DND-41 (cell line): ENCODE results near the gene UBP1.
"Not testable (repeated sequence)": the region's sequence is repeated elsewhere in the genome, so short reads cannot be mapped to it uniquely, and the experiment has no call there.

Source experiments
- ATAC-seq: fragments of 200-7000 bp; cut with Tn5 transposase; 3 replicates; pipeline ENCODE4 v1.9.1; 2021; ENCODE audit warnings: low read depth; ENCODE audit not compliant: insufficient read depth
- DNase-seq: peaks from one replicate; pipeline ENCODE4 v3.0.0-alpha.2; 2020
- H2AFZ ChIP-seq: 2 replicates; pipeline ENCODE4 v1.6.0; 2012; ENCODE audit warnings: low read depth, low read length
- H3K27ac ChIP-seq: 2 replicates; pipeline ENCODE4 v1.5.1; 2012; ENCODE audit warnings: low read length, inconsistent platforms
- H3K27me3 ChIP-seq: fragments of 200-600 bp; sonication (generic); 2 replicates; pipeline ENCODE4 v1.6.0; 2012; ENCODE audit warnings: low read length, mild to moderate bottlenecking, inconsistent platforms; ENCODE audit not compliant: insufficient read depth, poor library complexity
- H3K36me3 ChIP-seq: 2 replicates; pipeline ENCODE4 v1.5.1; 2012; ENCODE audit warnings: low read length, inconsistent platforms; ENCODE audit not compliant: insufficient read depth
- H3K4me1 ChIP-seq: 2 replicates; pipeline ENCODE4 v1.5.1; 2012; ENCODE audit warnings: mild to moderate bottlenecking, low read length; ENCODE audit not compliant: insufficient read depth
- H3K4me2 ChIP-seq: 2 replicates; pipeline ENCODE4 v1.6.0; 2012; ENCODE audit warnings: mild to moderate bottlenecking, moderate library complexity, low read length, inconsistent platforms; ENCODE audit not compliant: insufficient read depth
- H3K4me3 ChIP-seq, 2 experiments: fragments of 200-600 bp in 1 of 2; shearing (Covaris generic) in 1 of 2; 2 replicates each; pipeline ENCODE4 v1.5.1; 2012 to 2016; ENCODE audit warnings: inconsistent platforms in 2 of 2, low read length in 2 of 2, mild to moderate bottlenecking in 2 of 2, low read depth in 1 of 2, moderate library complexity in 1 of 2
- H3K79me2 ChIP-seq: 2 replicates; pipeline ENCODE4 v1.6.0; 2012; ENCODE audit warnings: low read length, inconsistent platforms; ENCODE audit not compliant: insufficient read depth
- H3K9ac ChIP-seq: 2 replicates; pipeline ENCODE4 v1.6.0; 2012; ENCODE audit warnings: low read depth, mild to moderate bottlenecking, inconsistent platforms, low read length, moderate library complexity
- H3K9me3 ChIP-seq: 2 replicates; pipeline ENCODE4 v1.5.1; 2012; ENCODE audit warnings: low read length, moderate library complexity, mild to moderate bottlenecking, inconsistent platforms; ENCODE audit not compliant: insufficient read depth, severe bottlenecking
- H4K20me1 ChIP-seq: 2 replicates; pipeline ENCODE4 v1.6.0; 2012; ENCODE audit warnings: low read length; ENCODE audit not compliant: insufficient read depth
- EZH2 ChIP-seq: IDR thresholded peaks from 3 replicates; pipeline ENCODE4 v1.6.1; 2012; ENCODE audit warnings: borderline replicate concordance, low read depth, mild to moderate bottlenecking, moderate library complexity, low read length, inconsistent platforms; ENCODE audit not compliant: severe bottlenecking
- TF ChIP-seq, protein P1 (sequence below): IDR thresholded peaks from 2 replicates; pipeline ENCODE4 v1.5.1; 2012; ENCODE audit warnings: borderline replicate concordance, low read length, moderate library complexity, mild to moderate bottlenecking; ENCODE audit not compliant: poor library complexity, severe bottlenecking; ENCODE audit errors: extremely low read depth

The UBP1 gene

DNA sequence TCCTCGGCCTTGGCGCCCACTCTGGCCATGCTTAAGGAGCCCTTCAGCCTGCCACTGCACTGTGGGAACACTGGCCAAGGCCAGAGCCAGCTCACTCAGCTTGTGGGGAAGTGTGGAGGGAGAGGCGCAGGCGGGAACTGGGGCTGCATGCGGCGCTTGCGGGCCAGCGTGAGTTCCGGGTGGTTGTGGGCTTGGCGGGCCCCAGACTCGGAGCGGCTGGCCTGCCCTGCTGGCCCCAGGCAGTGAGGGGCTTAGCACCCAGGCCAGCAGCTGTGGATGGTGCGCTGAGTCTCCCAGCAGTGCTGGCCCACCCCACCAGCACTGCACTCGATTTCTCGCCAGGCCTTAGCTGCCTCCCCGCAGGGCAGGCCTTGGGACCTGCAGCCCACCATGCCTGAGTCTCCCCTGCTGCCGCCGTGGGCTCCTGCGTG, 13.1 kb upstream of the UBP1 start:
- no peaks in the 10 kb centered on the region for H3K79me2 ChIP-seq
- ATAC-seq: no peak
- H3K27me3 ChIP-seq: no peaks in the 10 kb centered on the region
- H3K4me3 ChIP-seq: no peak overlapping the region
- TF ChIP-seq, protein P1, sequence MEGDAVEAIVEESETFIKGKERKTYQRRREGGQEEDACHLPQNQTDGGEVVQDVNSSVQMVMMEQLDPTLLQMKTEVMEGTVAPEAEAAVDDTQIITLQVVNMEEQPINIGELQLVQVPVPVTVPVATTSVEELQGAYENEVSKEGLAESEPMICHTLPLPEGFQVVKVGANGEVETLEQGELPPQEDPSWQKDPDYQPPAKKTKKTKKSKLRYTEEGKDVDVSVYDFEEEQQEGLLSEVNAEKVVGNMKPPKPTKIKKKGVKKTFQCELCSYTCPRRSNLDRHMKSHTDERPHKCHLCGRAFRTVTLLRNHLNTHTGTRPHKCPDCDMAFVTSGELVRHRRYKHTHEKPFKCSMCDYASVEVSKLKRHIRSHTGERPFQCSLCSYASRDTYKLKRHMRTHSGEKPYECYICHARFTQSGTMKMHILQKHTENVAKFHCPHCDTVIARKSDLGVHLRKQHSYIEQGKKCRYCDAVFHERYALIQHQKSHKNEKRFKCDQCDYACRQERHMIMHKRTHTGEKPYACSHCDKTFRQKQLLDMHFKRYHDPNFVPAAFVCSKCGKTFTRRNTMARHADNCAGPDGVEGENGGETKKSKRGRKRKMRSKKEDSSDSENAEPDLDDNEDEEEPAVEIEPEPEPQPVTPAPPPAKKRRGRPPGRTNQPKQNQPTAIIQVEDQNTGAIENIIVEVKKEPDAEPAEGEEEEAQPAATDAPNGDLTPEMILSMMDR: no peak
- TF ChIP-seq EZH2: no peak
- H3K27ac ChIP-seq: no peak overlapping the region
- no peak for DNase-seq
- H3K9ac ChIP-seq: no peak overlapping the region
- no peak overlapping the region for H3K4me2 ChIP-seq
- peaks cover 8% of the 10 kb centered on the region for H3K4me1 ChIP-seq
- no peak overlapping the region for H2AFZ ChIP-seq
- H3K36me3 ChIP-seq: no peaks in the 10 kb centered on the region
- no peaks in the 10 kb centered on the region for H4K20me1 ChIP-seq
- peaks cover under 1% of the 10 kb centered on the region for H3K9me3 ChIP-seq

DNA sequence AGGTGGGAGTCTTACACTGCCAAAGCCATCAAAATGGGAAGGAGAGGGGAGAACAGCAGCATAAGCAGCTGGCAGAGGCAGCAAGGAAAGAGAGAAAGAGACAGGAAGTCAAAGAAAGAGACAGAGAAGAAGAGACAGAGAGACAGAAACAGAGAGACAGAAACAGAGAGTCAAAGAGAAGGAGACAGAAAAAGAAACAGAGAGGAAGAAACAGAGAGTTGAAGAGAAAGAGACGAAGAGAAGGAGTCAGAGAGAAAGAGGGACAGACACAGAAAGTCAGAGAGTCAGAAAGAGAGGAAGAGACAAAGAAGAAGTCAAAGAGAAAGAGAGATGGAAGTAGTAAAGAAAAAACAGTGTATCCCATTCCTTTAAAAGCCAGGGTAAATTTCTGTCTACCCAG, 11.8 kb upstream of the UBP1 start:
- not testable (repeated sequence) for H2AFZ ChIP-seq, H3K27me3 ChIP-seq, H3K9ac ChIP-seq, H3K4me2 ChIP-seq, H3K4me1 ChIP-seq, H3K4me3 ChIP-seq, H4K20me1 ChIP-seq, H3K9me3 ChIP-seq, H3K36me3 ChIP-seq, DNase-seq, H3K79me2 ChIP-seq, H3K27ac ChIP-seq, ATAC-seq

DNA sequence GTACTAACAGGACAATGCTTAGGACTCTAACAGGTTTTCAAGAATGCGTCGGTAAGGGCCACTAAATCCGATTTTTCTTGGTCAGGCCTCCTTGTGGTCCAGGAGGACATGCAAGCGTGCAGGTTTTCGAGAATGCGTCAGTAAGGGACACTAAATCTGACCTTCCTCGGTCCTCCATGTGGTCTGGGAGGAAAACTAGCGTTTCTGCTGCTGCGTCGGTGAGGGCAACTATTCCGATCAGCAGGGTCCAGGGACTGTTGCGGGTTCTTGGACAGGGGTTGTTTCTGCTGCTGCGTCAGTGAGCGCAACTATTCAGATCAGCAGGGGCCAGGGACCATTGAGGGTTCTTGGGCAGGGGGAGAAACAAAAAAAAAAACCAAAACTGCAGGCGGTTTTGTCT, 7.8 kb upstream of the UBP1 start:
- no peaks in the 10 kb centered on the region for H4K20me1 ChIP-seq
- no peak overlapping the region for H3K9ac ChIP-seq
- H3K9me3 ChIP-seq: no peaks in the 10 kb centered on the region
- H3K27me3 ChIP-seq: no peaks in the 10 kb centered on the region
- no peak for TF ChIP-seq EZH2
- TF ChIP-seq, protein P1: no peak
- H2AFZ ChIP-seq: no peak overlapping the region
- ATAC-seq: no peak
- no peaks in the 10 kb centered on the region for H3K79me2 ChIP-seq
- H3K4me2 ChIP-seq: no peak overlapping the region
- no peak overlapping the region for H3K4me3 ChIP-seq
- no peaks in the 10 kb centered on the region for H3K36me3 ChIP-seq
- H3K27ac ChIP-seq: no peak overlapping the region
- H3K4me1 ChIP-seq: no peaks in the 10 kb centered on the region
- no peak for DNase-seq

DNA sequence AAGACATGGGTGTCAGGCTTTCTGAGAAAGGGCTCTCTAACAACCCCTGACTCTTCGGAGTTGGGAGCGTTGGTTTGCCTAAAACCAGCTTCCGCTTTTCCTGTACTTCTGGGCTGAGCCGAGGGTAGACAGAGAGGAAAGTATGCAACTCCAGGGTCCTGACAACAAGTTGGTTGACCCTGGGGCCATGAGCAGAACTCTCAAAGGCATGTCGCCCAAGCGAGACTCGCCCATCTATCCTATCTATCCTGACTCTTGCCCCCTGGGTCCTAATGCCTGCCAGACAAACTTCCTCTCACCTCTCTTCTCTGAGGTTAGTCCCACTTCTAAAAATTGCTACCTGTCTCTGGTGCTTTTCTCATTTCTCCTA, 7.0 kb upstream of the UBP1 start:
- not testable (repeated sequence) for H3K4me2 ChIP-seq, H3K9ac ChIP-seq

More for the DNA sequence above, 7.0 kb upstream of the UBP1 start:
- not testable (repeated sequence) for H3K79me2 ChIP-seq, H4K20me1 ChIP-seq, H3K4me1 ChIP-seq, H3K9me3 ChIP-seq, H3K36me3 ChIP-seq, ATAC-seq, H3K4me3 ChIP-seq, H3K27me3 ChIP-seq, DNase-seq, H2AFZ ChIP-seq, H3K27ac ChIP-seq
